ENCODE measurements around the gene HGF. TPM values are rescaled to one million over a fixed set of nuclear protein-coding genes. Genes with fewer than 3 reads are reported as not detected.

HGF gene
- total RNA-seq, 2 experiments from 2014 or later, result not detected

DNA sequence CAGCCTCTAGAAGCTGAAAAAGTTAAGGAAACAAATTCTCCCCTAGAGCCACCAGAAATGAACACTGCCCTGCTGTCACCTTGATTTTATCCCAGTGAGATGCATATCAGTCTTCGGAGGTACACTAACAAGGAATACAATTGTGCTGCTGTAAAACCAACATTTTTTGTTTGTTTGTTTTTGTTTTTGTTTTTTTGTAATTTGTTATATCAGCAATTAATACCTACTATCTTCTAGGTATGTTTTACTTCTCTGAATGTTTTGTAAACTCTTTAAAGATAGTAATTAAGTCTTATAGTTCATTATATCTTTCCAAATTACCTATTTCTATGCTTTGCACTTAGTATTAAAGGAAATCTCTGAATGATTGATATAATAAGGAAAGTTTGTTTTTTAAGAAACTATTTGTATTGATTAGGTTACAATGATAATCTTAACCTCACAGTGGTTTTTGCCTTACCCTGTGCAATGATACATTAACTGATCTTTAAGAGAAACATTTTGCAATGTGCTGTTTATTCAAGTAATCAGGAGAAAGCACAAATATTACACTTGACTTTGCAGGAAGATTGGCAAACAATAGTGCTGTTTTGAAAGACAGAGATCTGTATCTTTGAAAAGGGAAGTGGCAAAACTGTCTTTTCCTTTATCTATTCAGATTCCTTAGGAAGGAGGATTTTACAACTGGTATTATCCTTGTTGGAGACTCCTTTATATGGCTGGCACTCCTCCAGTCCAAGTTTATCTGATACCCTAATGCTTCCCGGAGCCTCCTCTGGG, 11.3 kb upstream of the HGF start:
- Histone ChIP-seq H3K36me3 (ENCODE audit: insufficient read depth, low read length) (no peaks in the 10 kb centered on the region), H3K27ac (ENCODE audit: low read depth in 1 of 2, low read length in 2 of 2) (no peak overlapping the region), H3K9me3 (ENCODE audit: control insufficient read depth in 1 of 2, insufficient read depth in 1 of 2, low read length in 2 of 2) (no peaks in the 10 kb centered on the region), H3K4me1 (ENCODE audit: insufficient read depth, low read length) (no peaks in the 10 kb centered on the region), H3K4me3 (ENCODE audit: low read length) (no peak overlapping the region), H3K27me3 (ENCODE audit: control insufficient read depth in 1 of 2, insufficient read depth in 2 of 2, low read length in 2 of 2) (no peaks in the 10 kb centered on the region)
- ChIA-PET POLR2A (no interaction called here), CTCF (no interaction called here)
- no peak overlapping the region for H3K27ac Mint-ChIP-seq
- no peaks in the 10 kb centered on the region for H3K36me3 Mint-ChIP-seq (ENCODE audit: low read depth)
- intact Hi-C loops (cut with DNase I, micrococcal nuclease), result no loop called here
- TF ChIP-seq, protein P1, sequence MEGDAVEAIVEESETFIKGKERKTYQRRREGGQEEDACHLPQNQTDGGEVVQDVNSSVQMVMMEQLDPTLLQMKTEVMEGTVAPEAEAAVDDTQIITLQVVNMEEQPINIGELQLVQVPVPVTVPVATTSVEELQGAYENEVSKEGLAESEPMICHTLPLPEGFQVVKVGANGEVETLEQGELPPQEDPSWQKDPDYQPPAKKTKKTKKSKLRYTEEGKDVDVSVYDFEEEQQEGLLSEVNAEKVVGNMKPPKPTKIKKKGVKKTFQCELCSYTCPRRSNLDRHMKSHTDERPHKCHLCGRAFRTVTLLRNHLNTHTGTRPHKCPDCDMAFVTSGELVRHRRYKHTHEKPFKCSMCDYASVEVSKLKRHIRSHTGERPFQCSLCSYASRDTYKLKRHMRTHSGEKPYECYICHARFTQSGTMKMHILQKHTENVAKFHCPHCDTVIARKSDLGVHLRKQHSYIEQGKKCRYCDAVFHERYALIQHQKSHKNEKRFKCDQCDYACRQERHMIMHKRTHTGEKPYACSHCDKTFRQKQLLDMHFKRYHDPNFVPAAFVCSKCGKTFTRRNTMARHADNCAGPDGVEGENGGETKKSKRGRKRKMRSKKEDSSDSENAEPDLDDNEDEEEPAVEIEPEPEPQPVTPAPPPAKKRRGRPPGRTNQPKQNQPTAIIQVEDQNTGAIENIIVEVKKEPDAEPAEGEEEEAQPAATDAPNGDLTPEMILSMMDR (IDR thresholded peaks at IDR 0.05), result no peak
- ATAC-seq (ENCODE audit: poor library complexity), result no peak
- no peak overlapping the region for H3K4me3 Mint-ChIP-seq
- no peak for DNase-seq
- no peaks in the 10 kb centered on the region for H3K4me1 Mint-ChIP-seq (ENCODE audit: low read depth)
- no peaks in the 10 kb centered on the region for H3K9me3 Mint-ChIP-seq
- no peaks in the 10 kb centered on the region for H3K27me3 Mint-ChIP-seq

DNA sequence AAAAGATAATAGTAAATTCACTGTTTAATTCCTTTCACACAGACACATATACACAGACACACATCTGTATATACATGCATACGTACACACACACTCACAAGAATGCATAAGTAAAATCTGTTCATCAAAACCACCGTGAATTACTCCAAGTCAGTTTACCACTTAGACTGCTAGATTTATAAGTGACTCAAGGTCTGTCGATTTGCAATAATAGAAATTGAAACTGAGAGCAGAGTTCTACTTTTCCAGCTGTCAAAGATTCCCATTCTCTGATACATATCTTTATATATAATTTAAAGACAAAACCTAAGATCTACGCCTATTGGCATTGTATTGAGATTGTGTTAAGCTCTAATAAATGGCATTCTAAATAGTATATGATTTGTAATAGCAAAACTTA, 9.9 kb upstream of the HGF start:
- Mint-ChIP-seq H3K27ac (no peak overlapping the region), H3K27me3 (no peaks in the 10 kb centered on the region), H3K4me1 (ENCODE audit: low read depth) (no peaks in the 10 kb centered on the region), H3K4me3 (no peak overlapping the region), H3K9me3 (peaks cover 3% of the 10 kb centered on the region), H3K36me3 (ENCODE audit: low read depth) (no peaks in the 10 kb centered on the region)
- DNase-seq (no peak), ATAC-seq (ENCODE audit: poor library complexity) (no peak)
- Histone ChIP-seq H3K27me3 (ENCODE audit: control insufficient read depth in 1 of 2, insufficient read depth in 2 of 2, low read length in 2 of 2) (no peaks in the 10 kb centered on the region), H3K27ac (ENCODE audit: low read depth in 1 of 2, low read length in 2 of 2) (no peak overlapping the region), H3K4me3 (ENCODE audit: low read length) (no peak overlapping the region), H3K36me3 (ENCODE audit: insufficient read depth, low read length) (no peaks in the 10 kb centered on the region), H3K4me1 (ENCODE audit: insufficient read depth, low read length) (no peaks in the 10 kb centered on the region), H3K9me3 (ENCODE audit: control insufficient read depth in 1 of 2, insufficient read depth in 1 of 2, low read length in 2 of 2) (no peaks in the 10 kb centered on the region)
- intact Hi-C loops (cut with DNase I, micrococcal nuclease), result no loop called here
- POLR2A ChIA-PET, result no interaction called here
- CTCF ChIA-PET, result no interaction called here
- TF ChIP-seq, protein P1 (IDR thresholded peaks at IDR 0.05), result no peak

DNA sequence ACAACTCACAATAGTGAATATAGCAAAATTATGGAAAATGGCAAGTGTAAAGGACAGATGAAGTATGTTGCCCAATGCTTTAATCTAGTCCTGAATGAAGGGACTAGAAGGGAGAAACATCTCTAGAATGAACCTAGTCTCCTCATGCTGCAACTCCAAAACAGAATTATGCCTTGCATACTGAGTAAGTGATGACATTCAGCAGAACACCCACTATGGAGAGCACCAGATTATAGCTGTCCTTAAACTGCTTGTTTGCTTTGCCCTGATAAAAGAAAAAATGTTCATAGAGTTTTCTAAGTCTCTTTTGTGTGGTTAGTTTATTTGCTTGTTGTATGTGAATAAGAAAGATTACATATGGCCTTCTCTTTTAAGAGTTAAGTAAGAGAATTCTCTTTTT, 7.8 kb upstream of the HGF start:
- CTCF ChIA-PET, result no interaction called here
- H3K4me1 ChIP-seq (ENCODE audit: insufficient read depth, low read length), result no peaks in the 10 kb centered on the region

More for the DNA sequence above, 7.8 kb upstream of the HGF start:
- H3K27me3 ChIP-seq (ENCODE audit: control insufficient read depth in 1 of 2, insufficient read depth in 2 of 2, low read length in 2 of 2), result no peaks in the 10 kb centered on the region
- TF ChIP-seq, protein P1 (IDR thresholded peaks at IDR 0.05), result no peak
- H3K27me3 Mint-ChIP-seq, result no peaks in the 10 kb centered on the region
- no peak for DNase-seq
- no peak overlapping the region for H3K4me3 Mint-ChIP-seq
- H3K36me3 ChIP-seq (ENCODE audit: insufficient read depth, low read length), result no peaks in the 10 kb centered on the region
- POLR2A ChIA-PET, result no interaction called here
- no peaks in the 10 kb centered on the region for H3K9me3 ChIP-seq (ENCODE audit: control insufficient read depth in 1 of 2, insufficient read depth in 1 of 2, low read length in 2 of 2)
- H3K27ac ChIP-seq (ENCODE audit: low read depth in 1 of 2, low read length in 2 of 2), result no peak overlapping the region
- peaks cover 3% of the 10 kb centered on the region for H3K9me3 Mint-ChIP-seq
- H3K4me3 ChIP-seq (ENCODE audit: low read length), result no peak overlapping the region
- H3K27ac Mint-ChIP-seq, result no peak overlapping the region
- intact Hi-C loops (cut with DNase I, micrococcal nuclease), result no loop called here
- H3K4me1 Mint-ChIP-seq (ENCODE audit: low read depth), result no peaks in the 10 kb centered on the region
- no peaks in the 10 kb centered on the region for H3K36me3 Mint-ChIP-seq (ENCODE audit: low read depth)
- ATAC-seq (ENCODE audit: poor library complexity), result no peak
